ENCODE measurements around the gene IFNA13. TPM values are rescaled to one million over a fixed set of nuclear protein-coding genes. Genes with fewer than 3 reads are reported as not detected.

Gene IFNA13
- total RNA-seq, 1 experiment from 2014 or later: not detected

DNA sequence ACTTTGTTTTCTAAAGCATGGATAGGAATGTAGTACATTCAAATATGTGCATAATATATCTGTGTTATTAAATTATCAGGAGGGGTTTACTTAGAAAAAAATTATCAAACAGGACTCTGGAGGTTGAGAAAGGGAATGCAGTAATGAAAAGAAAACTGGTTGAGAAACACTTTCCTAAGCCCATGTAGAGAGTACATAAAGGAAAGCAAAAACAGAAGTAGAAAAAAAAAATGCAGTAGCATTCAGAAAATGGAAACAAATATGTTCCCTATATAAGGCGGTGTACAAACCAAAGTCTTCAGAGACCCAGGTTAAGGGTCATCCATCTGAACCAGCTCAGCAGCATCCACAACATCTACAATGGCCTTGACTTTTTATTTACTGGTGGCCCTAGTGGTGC lies 41.0 kb upstream of the IFNA13 start, which contains the start of gene IFNA8:
Gene IFNA8 (plus strand): TSS at position 301 of the 400 bp plus-strand sequence. CDS start 60 bp downstream, at position 361.
- H3K27ac Mint-ChIP-seq: no peak within 1 kb of the TSS

GRCh38 chr9:21404146-21404545 lies 36.3 kb upstream of the IFNA13 start:
- H3K36me3 Mint-ChIP-seq: no peaks in the 10 kb centered on the region
- ChIA-PET POLR2A (no interaction called here), CTCF (interaction anchor here (1.2 to 2.8 kb wide), 2 partner anchors 12 to 209 kb away, joined by 4 to 16 read pairs; no protein-coding TSS in a partner anchor)
- DNase-seq (ENCODE audit: low spot score) (no peak), ATAC-seq (no peak)
- H3K4me1 Mint-ChIP-seq: peaks cover 5% of the 10 kb centered on the region
- no peaks in the 10 kb centered on the region for H3K9me3 Mint-ChIP-seq
- no peak overlapping the region for H3K27ac Mint-ChIP-seq
- no peak overlapping the region for H3K4me3 Mint-ChIP-seq
- TF ChIP-seq ZNF532 (CRISPR knock-in tag; IDR thresholded peaks at IDR 0.05; ENCODE audit: borderline replicate concordance): no peak
- no peak for TF ChIP-seq ATF1 (CRISPR knock-in tag; IDR thresholded peaks at IDR 0.05)
- TF ChIP-seq, protein P1, sequence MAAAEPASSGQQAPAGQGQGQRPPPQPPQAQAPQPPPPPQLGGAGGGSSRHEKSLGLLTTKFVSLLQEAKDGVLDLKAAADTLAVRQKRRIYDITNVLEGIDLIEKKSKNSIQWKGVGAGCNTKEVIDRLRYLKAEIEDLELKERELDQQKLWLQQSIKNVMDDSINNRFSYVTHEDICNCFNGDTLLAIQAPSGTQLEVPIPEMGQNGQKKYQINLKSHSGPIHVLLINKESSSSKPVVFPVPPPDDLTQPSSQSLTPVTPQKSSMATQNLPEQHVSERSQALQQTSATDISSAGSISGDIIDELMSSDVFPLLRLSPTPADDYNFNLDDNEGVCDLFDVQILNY (CRISPR knock-in tag; IDR thresholded peaks at IDR 0.05): no peak
- no peak for TF ChIP-seq IRF2 (CRISPR knock-in tag; IDR thresholded peaks at IDR 0.05; ENCODE audit: borderline replicate concordance, low read depth)
- TF ChIP-seq CTCF (IDR thresholded peaks at IDR 0.05): no peak
- TF ChIP-seq, protein P2, sequence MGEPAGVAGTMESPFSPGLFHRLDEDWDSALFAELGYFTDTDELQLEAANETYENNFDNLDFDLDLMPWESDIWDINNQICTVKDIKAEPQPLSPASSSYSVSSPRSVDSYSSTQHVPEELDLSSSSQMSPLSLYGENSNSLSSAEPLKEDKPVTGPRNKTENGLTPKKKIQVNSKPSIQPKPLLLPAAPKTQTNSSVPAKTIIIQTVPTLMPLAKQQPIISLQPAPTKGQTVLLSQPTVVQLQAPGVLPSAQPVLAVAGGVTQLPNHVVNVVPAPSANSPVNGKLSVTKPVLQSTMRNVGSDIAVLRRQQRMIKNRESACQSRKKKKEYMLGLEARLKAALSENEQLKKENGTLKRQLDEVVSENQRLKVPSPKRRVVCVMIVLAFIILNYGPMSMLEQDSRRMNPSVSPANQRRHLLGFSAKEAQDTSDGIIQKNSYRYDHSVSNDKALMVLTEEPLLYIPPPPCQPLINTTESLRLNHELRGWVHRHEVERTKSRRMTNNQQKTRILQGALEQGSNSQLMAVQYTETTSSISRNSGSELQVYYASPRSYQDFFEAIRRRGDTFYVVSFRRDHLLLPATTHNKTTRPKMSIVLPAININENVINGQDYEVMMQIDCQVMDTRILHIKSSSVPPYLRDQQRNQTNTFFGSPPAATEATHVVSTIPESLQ (CRISPR knock-in tag; IDR thresholded peaks at IDR 0.05): no peak
- TF ChIP-seq HMGA2 (CRISPR knock-in tag; IDR thresholded peaks at IDR 0.05): no peak
- TF ChIP-seq, protein P3, sequence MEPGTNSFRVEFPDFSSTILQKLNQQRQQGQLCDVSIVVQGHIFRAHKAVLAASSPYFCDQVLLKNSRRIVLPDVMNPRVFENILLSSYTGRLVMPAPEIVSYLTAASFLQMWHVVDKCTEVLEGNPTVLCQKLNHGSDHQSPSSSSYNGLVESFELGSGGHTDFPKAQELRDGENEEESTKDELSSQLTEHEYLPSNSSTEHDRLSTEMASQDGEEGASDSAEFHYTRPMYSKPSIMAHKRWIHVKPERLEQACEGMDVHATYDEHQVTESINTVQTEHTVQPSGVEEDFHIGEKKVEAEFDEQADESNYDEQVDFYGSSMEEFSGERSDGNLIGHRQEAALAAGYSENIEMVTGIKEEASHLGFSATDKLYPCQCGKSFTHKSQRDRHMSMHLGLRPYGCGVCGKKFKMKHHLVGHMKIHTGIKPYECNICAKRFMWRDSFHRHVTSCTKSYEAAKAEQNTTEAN (CRISPR knock-in tag; IDR thresholded peaks at IDR 0.05): no peak
- no peak for TF ChIP-seq E2F1 (CRISPR knock-in tag; IDR thresholded peaks at IDR 0.05)
- no peak for TF ChIP-seq ATF2 (CRISPR knock-in tag; IDR thresholded peaks at IDR 0.05; ENCODE audit: borderline replicate concordance, low read depth)
- no peak for TF ChIP-seq TP53 (CRISPR knock-in tag; IDR thresholded peaks at IDR 0.05)
- TF ChIP-seq CBFB (CRISPR knock-in tag; IDR thresholded peaks at IDR 0.05; ENCODE audit: low read depth): no peak
- TF ChIP-seq JUN (CRISPR knock-in tag; IDR thresholded peaks at IDR 0.05): no peak
- TF ChIP-seq NFYB (CRISPR knock-in tag; conservative IDR thresholded peaks at IDR 0.05; ENCODE audit: low read depth): no peak
- TF ChIP-seq ZBTB21 (CRISPR knock-in tag; IDR thresholded peaks at IDR 0.05; ENCODE audit: borderline replicate concordance): no peak
- TF ChIP-seq SOX15 (CRISPR knock-in tag; IDR thresholded peaks at IDR 0.05): no peak
- peaks cover 32% of the 10 kb centered on the region for H3K27me3 Mint-ChIP-seq (ENCODE audit: low read depth)

More for the DNA sequence above, 41.0 kb upstream of the IFNA13 start, which contains the start of gene IFNA8:
- ATAC-seq (no peak), DNase-seq (ENCODE audit: low spot score) (no peak)
- ChIA-PET POLR2A (no interaction called here), CTCF (interaction anchor here (0.7 to 2.4 kb wide), 4 partner anchors 13 to 226 kb away, joined by 3 to 8 read pairs (median 3); no protein-coding TSS in a partner anchor)
- Mint-ChIP-seq H3K9me3 (no peaks in the 10 kb centered on the region), H3K36me3 (no peaks in the 10 kb centered on the region), H3K27me3 (ENCODE audit: low read depth) (peaks cover 7% of the 10 kb centered on the region), H3K4me1 (no peaks in the 10 kb centered on the region), H3K4me3 (no peak within 1 kb of the TSS)
- no peak for TF ChIP-seq ZNF219 (CRISPR knock-in tag; IDR thresholded peaks at IDR 0.05; ENCODE audit: borderline replicate concordance)
- no peak for TF ChIP-seq ZNF416 (CRISPR knock-in tag; IDR thresholded peaks at IDR 0.05)
- TF ChIP-seq, protein P3 (CRISPR knock-in tag; IDR thresholded peaks at IDR 0.05): no peak
- TF ChIP-seq ELF4 (CRISPR knock-in tag; IDR thresholded peaks at IDR 0.05; ENCODE audit: low read depth): no peak
